ENCODE data around the gene SH3BP5L.

SH3BP5L gene

GRCh38 chr1:248847181-248847955 lies 21.7 kb upstream of the SH3BP5L start:
- Mint-ChIP-seq H3K4me1 (ENCODE audit: low read depth) (peaks cover 14% of the 10 kb centered on the region), H3K27me3 (no peaks in the 10 kb centered on the region), H3K36me3 (ENCODE audit: low read depth) (peaks cover 77% of the 10 kb centered on the region), H3K4me3 (no peak overlapping the region), H3K9me3 (no peaks in the 10 kb centered on the region), H3K27ac (no peak overlapping the region)
- intact Hi-C loops (cut with micrococcal nuclease) = no loop called here

- no peaks in the 10 kb centered on the region for H3K27me3 Mint-ChIP-seq
- peaks cover 74% of the 10 kb centered on the region for H3K36me3 Mint-ChIP-seq (ENCODE audit: low read depth)
- intact Hi-C loops (cut with micrococcal nuclease) = no loop called here
- H3K27ac Mint-ChIP-seq = no peak overlapping the region
- H3K4me1 Mint-ChIP-seq (ENCODE audit: low read depth) = peaks cover 40% of the 10 kb centered on the region
- H3K9me3 Mint-ChIP-seq = no peaks in the 10 kb centered on the region
- H3K4me3 Mint-ChIP-seq = no peak overlapping the region
These were observed 18.8 kb upstream of the SH3BP5L start for GRCh38 chr1:248844526-248844925.

GRCh38 chr1:248843687-248844086 lies 18.0 kb upstream of the SH3BP5L start:
- no peaks in the 10 kb centered on the region for H3K27me3 Mint-ChIP-seq

GRCh38 chr1:248842781-248843331 lies 17.1 kb upstream of the SH3BP5L start:
- H3K4me3 Mint-ChIP-seq = no peak overlapping the region
- H3K27ac Mint-ChIP-seq = no peak overlapping the region
- H3K9me3 Mint-ChIP-seq = no peaks in the 10 kb centered on the region
- intact Hi-C loops (cut with micrococcal nuclease) = no loop called here
- peaks cover 35% of the 10 kb centered on the region for H3K4me1 Mint-ChIP-seq (ENCODE audit: low read depth)
- peaks cover 68% of the 10 kb centered on the region for H3K36me3 Mint-ChIP-seq (ENCODE audit: low read depth)
- H3K27me3 Mint-ChIP-seq = no peaks in the 10 kb centered on the region

More at GRCh38 chr1:248843687-248844086, 18.0 kb upstream of the SH3BP5L start:
- Mint-ChIP-seq H3K4me3 (no peak overlapping the region), H3K4me1 (ENCODE audit: low read depth) (peaks cover 36% of the 10 kb centered on the region), H3K36me3 (ENCODE audit: low read depth) (peaks cover 71% of the 10 kb centered on the region), H3K27ac (no peak overlapping the region), H3K9me3 (no peaks in the 10 kb centered on the region)
- intact Hi-C loops (cut with micrococcal nuclease) = no loop called here

GRCh38 chr1:248841702-248842395 lies 16.1 kb upstream of the SH3BP5L start:
- Mint-ChIP-seq H3K4me3 (no peak overlapping the region), H3K4me1 (ENCODE audit: low read depth) (peaks cover 35% of the 10 kb centered on the region), H3K27me3 (no peaks in the 10 kb centered on the region), H3K36me3 (ENCODE audit: low read depth) (peaks cover 62% of the 10 kb centered on the region), H3K9me3 (no peaks in the 10 kb centered on the region), H3K27ac (peak overlapping the region; percentile 11)
- intact Hi-C loops (cut with micrococcal nuclease) = no loop called here

GRCh38 chr1:248840946-248841345 lies 15.2 kb upstream of the SH3BP5L start:
- Mint-ChIP-seq H3K27ac (peak overlapping the region; percentile 11), H3K4me3 (no peak overlapping the region), H3K9me3 (no peaks in the 10 kb centered on the region)

GRCh38 chr1:248839168-248839555 lies 13.4 kb upstream of the SH3BP5L start:
- H3K36me3 Mint-ChIP-seq (ENCODE audit: low read depth) = peaks cover 35% of the 10 kb centered on the region
- H3K4me1 Mint-ChIP-seq (ENCODE audit: low read depth) = peaks cover 35% of the 10 kb centered on the region
- H3K27ac Mint-ChIP-seq = no peak overlapping the region
- no peak overlapping the region for H3K4me3 Mint-ChIP-seq
- H3K9me3 Mint-ChIP-seq = no peaks in the 10 kb centered on the region
- intact Hi-C loops (cut with micrococcal nuclease) = loop anchor here (1.0 to 2.0 kb wide), 3 partner anchors 19 to 68 kb away; partner anchors contain the start of gene PGBD2
- H3K27me3 Mint-ChIP-seq = no peaks in the 10 kb centered on the region

More at GRCh38 chr1:248840946-248841345, 15.2 kb upstream of the SH3BP5L start:
- Mint-ChIP-seq H3K27me3 (no peaks in the 10 kb centered on the region), H3K4me1 (ENCODE audit: low read depth) (peaks cover 35% of the 10 kb centered on the region), H3K36me3 (ENCODE audit: low read depth) (peaks cover 53% of the 10 kb centered on the region)
- intact Hi-C loops (cut with micrococcal nuclease) = no loop called here

GRCh38 chr1:248838357-248839167 lies 12.8 kb upstream of the SH3BP5L start:
- Mint-ChIP-seq H3K4me1 (ENCODE audit: low read depth) (peaks cover 36% of the 10 kb centered on the region), H3K27ac (no peak overlapping the region), H3K36me3 (ENCODE audit: low read depth) (peaks cover 33% of the 10 kb centered on the region), H3K27me3 (no peaks in the 10 kb centered on the region), H3K4me3 (no peak overlapping the region), H3K9me3 (no peaks in the 10 kb centered on the region)
- intact Hi-C loops (cut with micrococcal nuclease) = loop anchor here (1.0 to 2.0 kb wide), 4 partner anchors 12 to 68 kb away; partner anchors contain the start of gene PGBD2

GRCh38 chr1:248837781-248838356 lies 12.2 kb upstream of the SH3BP5L start, which contains the start of gene ZNF672:
ZNF672 (plus strand) TSS chr1:248838224; CDS start chr1:248847275, 9,051 bp downstream.
- H3K27ac Mint-ChIP-seq = no peak within 1 kb of the TSS
- intact Hi-C loops (cut with micrococcal nuclease) = loop anchor here (1.0 to 2.0 kb wide), 2 partner anchors 12 to 69 kb away; partner anchors contain the start of gene PGBD2
- H3K9me3 Mint-ChIP-seq = no peaks in the 10 kb centered on the region
- no peak within 1 kb of the TSS for H3K4me3 Mint-ChIP-seq
- H3K4me1 Mint-ChIP-seq (ENCODE audit: low read depth) = peaks cover 36% of the 10 kb centered on the region
- peaks cover 28% of the 10 kb centered on the region for H3K36me3 Mint-ChIP-seq (ENCODE audit: low read depth)
- no peaks in the 10 kb centered on the region for H3K27me3 Mint-ChIP-seq

GRCh38 chr1:248837045-248837780 lies 11.5 kb upstream of the SH3BP5L start:
- no peak overlapping the region for H3K27ac Mint-ChIP-seq
- no peaks in the 10 kb centered on the region for H3K27me3 Mint-ChIP-seq
- H3K4me1 Mint-ChIP-seq (ENCODE audit: low read depth) = peaks cover 30% of the 10 kb centered on the region
- H3K36me3 Mint-ChIP-seq (ENCODE audit: low read depth) = peaks cover 22% of the 10 kb centered on the region
- intact Hi-C loops (cut with micrococcal nuclease) = no loop called here
- no peaks in the 10 kb centered on the region for H3K9me3 Mint-ChIP-seq
- H3K4me3 Mint-ChIP-seq = no peak overlapping the region

- Mint-ChIP-seq H3K36me3 (ENCODE audit: low read depth) (peaks cover 15% of the 10 kb centered on the region), H3K9me3 (no peaks in the 10 kb centered on the region), H3K4me1 (ENCODE audit: low read depth) (peaks cover 5% of the 10 kb centered on the region), H3K4me3 (no peak overlapping the region), H3K27me3 (no peaks in the 10 kb centered on the region), H3K27ac (no peak overlapping the region)
- intact Hi-C loops (cut with micrococcal nuclease) = no loop called here
These were observed 8.7 kb upstream of the SH3BP5L start for GRCh38 chr1:248834343-248834940.

GRCh38 chr1:248831842-248832241 lies 6.1 kb upstream of the SH3BP5L start:
- H3K9me3 Mint-ChIP-seq = no peaks in the 10 kb centered on the region
- H3K4me3 Mint-ChIP-seq = no peak overlapping the region
- H3K27me3 Mint-ChIP-seq = no peaks in the 10 kb centered on the region
- H3K27ac Mint-ChIP-seq = no peak overlapping the region
- intact Hi-C loops (cut with micrococcal nuclease) = no loop called here
- H3K4me1 Mint-ChIP-seq (ENCODE audit: low read depth) = peaks cover 25% of the 10 kb centered on the region
- no peaks in the 10 kb centered on the region for H3K36me3 Mint-ChIP-seq (ENCODE audit: low read depth)
